ENCODE measurements around the gene STAB2.

Gene STAB2

GRCh38 chr12:103583008-103583407 lies 4.1 kb upstream of the STAB2 start:
- DNase-seq = no peak

DNA sequence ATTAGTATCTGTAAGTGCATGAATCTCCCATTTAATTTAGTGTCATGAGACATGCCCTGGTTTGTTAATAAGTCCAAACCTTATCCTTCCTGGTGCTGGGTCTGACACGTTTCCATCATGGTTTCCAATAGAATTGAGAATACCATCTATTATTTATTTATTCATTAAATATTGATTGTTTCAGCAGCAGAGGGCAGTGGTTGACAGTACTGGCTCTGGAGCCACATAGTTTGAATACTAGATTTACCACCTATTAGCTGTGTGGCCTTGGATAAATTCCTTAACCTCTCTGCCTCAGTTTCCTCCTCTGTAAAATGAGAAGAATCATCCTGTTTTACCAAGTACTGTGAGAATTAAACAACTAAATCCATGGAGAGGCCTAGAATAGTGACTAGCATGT lies 941 bp upstream of the STAB2 start:
- no peak for DNase-seq

DNA sequence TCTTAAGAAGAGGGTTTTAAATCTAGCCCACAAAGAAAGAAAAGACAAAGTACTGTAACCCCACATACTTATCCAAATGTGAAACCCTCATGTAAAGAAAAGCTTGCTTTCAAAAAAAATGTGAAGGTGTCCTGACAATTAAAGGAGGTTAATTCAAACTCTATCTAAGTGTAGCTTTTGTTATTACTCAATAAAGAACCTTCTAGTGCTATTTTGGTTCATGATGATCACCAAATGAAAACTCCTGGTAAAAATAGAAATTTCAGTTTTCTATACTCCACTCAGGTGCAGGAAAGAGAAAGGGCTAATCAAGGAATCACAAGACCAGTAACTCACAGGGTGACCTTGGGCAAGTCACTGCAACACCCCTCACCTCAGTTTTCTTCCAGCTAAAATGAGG lies 1.6 kb downstream of the STAB2 start:
- DNase-seq = no peak

GRCh38 chr12:103589517-103589916 lies 2.4 kb downstream of the STAB2 start:
- no peak for DNase-seq

- no peak for DNase-seq
Observed at GRCh38 chr12:103590271-103590670, 3.2 kb downstream of the STAB2 start.

GRCh38 chr12:103596981-103597380 lies 9.9 kb downstream of the STAB2 start:
- DNase-seq = no peak

- no peak for DNase-seq
Observed at GRCh38 chr12:103599274-103599673, 12.2 kb downstream of the STAB2 start.

- DNase-seq = no peak
Observed at GRCh38 chr12:103600967-103601728, 14.1 kb downstream of the STAB2 start.

DNA sequence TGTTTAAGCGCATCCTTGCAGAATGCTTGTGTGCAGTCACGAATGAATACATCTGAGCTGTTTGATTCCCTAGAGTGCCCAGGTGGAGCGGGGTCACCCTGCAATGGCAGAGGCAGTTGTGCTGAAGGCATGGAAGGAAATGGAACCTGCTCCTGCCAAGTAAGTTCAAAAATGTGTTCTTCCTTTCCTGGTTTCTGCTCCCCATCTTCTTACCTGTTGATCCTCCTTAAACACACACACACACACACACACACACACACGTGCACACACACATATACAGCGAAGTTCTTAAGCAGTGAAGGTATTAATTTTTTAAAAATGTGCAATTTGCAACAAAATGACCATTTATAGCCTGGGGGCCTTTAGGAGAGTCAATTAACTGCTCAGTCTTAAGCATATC lies 33.3 kb downstream of the STAB2 start:
- no peak for DNase-seq

DNA sequence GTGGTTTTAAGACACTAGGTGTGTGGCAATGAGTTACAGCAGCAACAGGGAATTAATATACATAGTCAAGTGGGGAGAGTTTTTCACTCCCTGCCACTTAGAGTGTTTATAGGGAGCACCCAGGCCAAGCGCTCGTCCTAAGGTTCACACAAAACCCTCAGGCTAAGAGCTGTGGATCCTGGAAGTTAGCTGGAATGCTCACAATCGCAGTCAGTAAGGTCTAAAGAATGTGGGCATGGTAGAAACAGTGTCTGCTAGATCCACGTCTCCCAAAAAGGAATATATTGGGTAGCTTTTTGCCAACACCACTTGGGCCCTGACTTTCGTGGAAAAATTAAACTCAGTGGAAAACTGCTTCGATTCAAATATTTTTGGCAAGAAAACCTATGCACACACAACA lies 36.6 kb downstream of the STAB2 start:
- DNase-seq = no peak

- DNase-seq = no peak
Observed at GRCh38 chr12:103626498-103626897, 39.4 kb downstream of the STAB2 start.

DNA sequence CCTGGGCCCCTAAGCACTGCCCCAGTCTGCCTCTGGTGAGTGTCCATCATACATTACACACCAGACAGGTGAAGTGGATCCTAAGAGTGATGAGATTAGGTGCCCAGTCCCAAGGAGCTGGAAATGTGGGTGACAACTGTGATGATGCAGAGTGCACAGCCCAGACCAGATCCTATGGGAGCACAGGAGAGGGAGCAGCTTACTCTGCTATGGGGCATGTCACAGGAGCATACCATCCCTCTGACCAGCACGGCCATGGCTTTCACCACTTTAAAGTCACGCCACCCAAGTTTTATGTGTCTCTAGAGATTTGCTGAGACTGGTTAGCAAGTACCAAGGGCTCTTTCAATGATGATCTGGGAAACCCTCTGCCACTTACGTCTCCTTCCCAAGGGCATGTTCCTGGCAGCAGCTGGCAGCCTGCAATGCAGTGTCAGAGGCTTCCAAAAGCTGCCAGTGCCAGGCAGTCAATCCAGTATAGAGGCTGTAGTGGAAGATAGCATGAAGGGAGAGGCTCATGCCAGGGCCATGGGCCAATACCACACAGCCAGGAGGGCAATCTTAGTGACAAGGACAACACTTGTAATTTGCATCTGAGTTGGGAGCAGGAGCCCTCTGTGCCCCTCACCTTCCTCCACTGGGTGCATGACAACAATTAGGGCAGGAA lies 40.2 kb downstream of the STAB2 start:
- DNase-seq = no peak

DNA sequence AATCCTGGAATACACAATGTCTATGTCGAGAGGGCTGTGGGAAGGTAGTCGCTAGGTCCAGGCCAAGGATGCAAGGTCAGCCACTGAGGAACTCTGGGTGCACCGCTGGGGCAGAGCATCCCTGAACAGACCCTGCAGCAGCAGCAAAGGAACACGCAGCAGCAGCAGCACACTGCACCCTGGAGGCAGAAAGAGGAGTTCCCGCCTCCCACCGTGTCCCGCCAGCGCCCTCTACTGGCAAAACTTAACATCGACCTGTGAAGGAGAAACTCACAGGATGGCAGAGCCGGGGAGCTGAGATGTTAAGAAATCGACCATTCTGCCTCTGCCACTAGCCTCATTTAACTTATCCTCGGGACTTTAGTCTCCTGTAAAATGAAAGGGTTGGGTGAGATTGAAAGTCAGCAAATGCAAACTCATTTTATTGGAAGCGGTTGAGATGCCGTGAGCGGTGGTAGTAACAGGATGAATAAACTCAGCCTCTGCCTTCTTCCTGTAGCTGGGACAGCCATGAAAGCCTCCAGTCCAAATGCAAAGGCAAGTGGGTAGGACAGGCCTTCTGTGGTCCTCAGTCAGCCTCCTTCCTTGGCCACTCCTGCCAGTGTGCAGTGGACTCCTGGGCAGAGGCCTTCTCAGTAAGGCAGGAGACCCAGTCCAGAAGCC lies 45.6 kb downstream of the STAB2 start:
- DNase-seq = peak; percentile 60 to 71

- DNase-seq = no peak
Observed at GRCh38 chr12:103634732-103635131, 47.7 kb downstream of the STAB2 start.

DNA sequence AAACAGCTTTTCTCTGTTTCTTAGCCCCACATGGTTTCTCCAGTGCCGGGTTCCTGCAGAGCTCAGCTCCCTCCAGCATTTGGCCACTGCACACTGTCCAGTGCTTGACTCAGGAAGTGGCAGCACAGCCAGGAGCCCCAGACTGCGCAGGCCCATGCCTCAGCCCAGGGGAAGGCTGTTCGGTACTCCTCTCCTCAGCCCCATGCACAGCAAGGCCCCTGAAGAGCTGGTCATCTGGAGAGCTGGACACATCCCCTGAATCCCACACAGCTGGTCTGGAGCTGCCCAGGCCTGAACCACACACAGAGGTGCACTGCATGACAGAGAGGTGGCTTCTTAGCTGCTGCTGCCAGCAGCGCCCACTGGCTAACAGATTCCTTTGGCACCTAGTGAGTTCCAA lies 48.3 kb downstream of the STAB2 start:
- no peak for DNase-seq

DNA sequence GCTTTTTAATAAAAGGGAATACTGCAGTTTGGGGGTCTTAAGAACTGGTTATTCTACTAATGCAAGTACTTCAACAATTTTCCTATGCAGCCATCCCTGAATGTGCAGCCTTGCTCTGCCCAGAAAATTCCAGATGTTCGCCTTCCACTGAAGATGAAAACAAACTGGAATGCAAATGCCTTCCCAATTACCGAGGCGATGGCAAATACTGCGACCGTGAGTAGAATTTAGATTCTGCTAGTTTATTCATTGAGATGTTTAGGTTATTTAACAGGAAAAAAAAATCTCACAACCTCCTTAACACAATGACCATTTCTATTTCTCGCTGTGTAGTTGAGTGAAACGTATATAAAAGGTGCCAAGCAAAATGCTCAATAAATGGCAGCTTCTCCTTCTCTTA lies 49.9 kb downstream of the STAB2 start:
- no peak for DNase-seq

DNA sequence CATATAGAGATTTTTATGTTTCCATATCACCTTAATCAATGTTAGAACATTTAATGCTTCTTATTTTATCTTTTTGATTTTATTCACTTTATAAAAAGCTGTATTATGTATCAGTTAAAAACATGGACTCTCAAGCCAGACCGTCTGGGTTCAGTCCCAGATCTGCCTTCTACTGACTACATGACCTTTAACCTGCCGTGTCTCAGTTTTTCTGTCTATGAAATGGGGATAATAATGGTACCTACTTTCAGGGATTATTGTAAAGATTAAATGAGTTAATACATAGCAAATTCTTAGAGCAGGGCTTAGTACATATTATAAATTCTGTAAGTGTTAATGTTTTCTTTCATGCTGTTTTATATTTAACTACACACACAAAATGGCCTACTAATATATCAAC lies 50.4 kb downstream of the STAB2 start:
- no peak for DNase-seq

- no peak for DNase-seq
Observed at GRCh38 chr12:103639983-103640382, 52.9 kb downstream of the STAB2 start.

GRCh38 chr12:103640410-103640809 lies 53.3 kb downstream of the STAB2 start:
- DNase-seq = no peak

DNA sequence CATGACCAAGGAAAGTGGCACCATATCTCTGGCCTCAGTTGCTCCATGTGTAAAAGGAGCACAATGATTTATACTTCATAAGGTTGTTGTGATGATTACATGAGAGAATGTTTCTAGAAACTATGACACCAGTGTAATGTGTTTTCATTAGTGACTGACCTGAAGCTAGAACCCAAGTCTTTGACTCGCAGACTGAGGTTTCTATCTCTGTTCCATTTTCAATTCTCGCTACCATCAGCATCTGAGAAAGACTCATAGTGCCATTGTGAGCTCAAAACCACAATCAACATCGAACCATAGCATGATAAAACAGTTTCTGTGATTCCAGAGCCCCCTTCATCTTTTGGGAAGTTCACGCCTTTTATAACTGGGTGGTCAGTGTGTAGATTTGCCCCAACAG lies 53.8 kb downstream of the STAB2 start:
- no peak for DNase-seq

- no peak for DNase-seq
Observed at GRCh38 chr12:103642240-103642864, 55.3 kb downstream of the STAB2 start.

- no peak for DNase-seq
Observed at GRCh38 chr12:103645202-103645601, 58.1 kb downstream of the STAB2 start.

GRCh38 chr12:103647267-103647666 lies 60.2 kb downstream of the STAB2 start:
- no peak for DNase-seq

GRCh38 chr12:103652808-103653207 lies 65.7 kb downstream of the STAB2 start:
- DNase-seq = peak in 1 of 2 experiments; percentile 23

Data from NCI-H526 (cell line).